Activated CD4-positive, alpha-beta T cell treated with anti-CD3 and anti-CD28 coated beads, Interleukin-2, amount 10 ng/mL, durations not matched to agents 24 days and 14 days (primary cell): Measurements from ENCODE around the gene PAPSS1. TPM values are rescaled to one million over a fixed set of nuclear protein-coding genes. Genes with fewer than 3 reads are reported as not detected.

ENCODE experiments used
- DNase-seq: peaks from one replicate; pipeline ENCODE4 v3.0.0; 2022
- H3K27ac Mint-ChIP-seq: one replicate; pipeline ENCODE4 v1.8.0; 2022; ENCODE audit warnings: mild to moderate bottlenecking, mixed read lengths
- H3K27me3 Mint-ChIP-seq: one replicate; pipeline ENCODE4 v1.8.0; 2022; ENCODE audit warnings: mixed read lengths
- H3K36me3 Mint-ChIP-seq: one replicate; pipeline ENCODE4 v1.8.0; 2022; ENCODE audit warnings: low read depth, mild to moderate bottlenecking, mixed read lengths
- H3K4me1 Mint-ChIP-seq: one replicate; pipeline ENCODE4 v1.8.0; 2021; ENCODE audit warnings: mixed read lengths
- H3K4me3 Mint-ChIP-seq: one replicate; pipeline ENCODE4 v1.8.0; 2022; ENCODE audit warnings: mild to moderate bottlenecking, moderate library complexity, mixed read lengths
- H3K9me3 Mint-ChIP-seq: one replicate; pipeline ENCODE4 v1.8.0; 2021; ENCODE audit warnings: mixed read lengths
- intact Hi-C: fragments of 100-400 bp; cut with micrococcal nuclease; formaldehyde crosslinking; loops from one replicate; pipeline ENCODE4 v1.15.1; 2023
- total RNA-seq: library from RNA; stranded (reverse); gene quantifications from 2 replicates; pipeline ENCODE4 v1.2.3, GENCODE V29; 2022

The PAPSS1 gene
- 31.1 and 31.2 TPM in 2 replicates for total RNA-seq

DNA sequence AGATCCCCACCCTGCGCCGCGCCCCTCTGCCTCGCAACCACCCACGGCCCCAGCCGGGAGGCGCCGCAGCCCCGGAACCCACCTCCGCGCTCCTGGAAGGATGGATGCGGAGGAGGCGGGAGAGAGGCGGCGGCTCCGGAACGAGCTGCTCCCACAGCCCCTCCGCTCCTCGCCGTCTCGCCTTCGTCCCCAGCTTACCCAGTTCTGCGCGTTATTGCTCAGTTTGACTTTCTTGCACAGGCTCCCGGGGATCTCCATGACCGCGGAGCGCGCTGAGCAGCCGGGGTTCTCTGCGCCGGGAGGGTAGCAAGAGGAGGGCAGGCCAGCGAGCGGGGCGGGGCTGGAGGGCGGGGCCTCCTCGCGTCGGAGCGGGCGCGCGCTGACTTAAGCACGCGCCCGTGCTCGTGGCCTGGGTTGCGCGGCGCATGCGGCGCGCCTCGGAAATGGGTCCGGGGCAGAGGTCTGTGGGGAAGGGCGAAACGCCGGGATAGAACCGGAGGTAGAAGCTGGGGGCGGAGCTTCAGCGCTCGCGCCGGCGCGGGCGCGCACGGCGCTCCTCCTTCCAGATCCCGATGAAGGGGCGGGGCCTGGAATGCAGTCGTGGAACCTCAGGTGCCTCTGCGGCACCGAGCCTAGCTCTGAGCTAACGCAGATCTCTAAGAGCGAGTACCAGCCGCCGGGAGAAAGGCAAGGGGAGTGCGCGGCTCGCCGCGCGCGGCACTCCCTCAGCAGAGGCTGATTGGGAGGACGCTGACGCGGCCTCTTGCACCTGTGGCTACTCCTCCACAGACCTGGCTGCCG is at the start of gene PAPSS1:
Gene PAPSS1 (minus strand): TSS at position 313 of the 801 bp plus-strand sequence. CDS start 55 bp downstream, at position 258.
- Mint-ChIP-seq H3K27me3 (no peaks in the 10 kb centered on the region), H3K36me3 (peaks cover 14% of the 10 kb centered on the region), H3K27ac (peak within 1 kb of the TSS; percentile 91), H3K9me3 (peaks cover 5% of the 10 kb centered on the region), H3K4me3 (peak within 1 kb of the TSS; percentile 91), H3K4me1 (peaks cover 31% of the 10 kb centered on the region)
- intact Hi-C loops = loop anchor here (1.0 to 5.0 kb wide), 4 partner anchors 29 to 1403 kb away; partner anchors contain the start of genes AIMP1, HADH, RPL34 and TBCK
- DNase-seq = peak; percentile 98

DNA sequence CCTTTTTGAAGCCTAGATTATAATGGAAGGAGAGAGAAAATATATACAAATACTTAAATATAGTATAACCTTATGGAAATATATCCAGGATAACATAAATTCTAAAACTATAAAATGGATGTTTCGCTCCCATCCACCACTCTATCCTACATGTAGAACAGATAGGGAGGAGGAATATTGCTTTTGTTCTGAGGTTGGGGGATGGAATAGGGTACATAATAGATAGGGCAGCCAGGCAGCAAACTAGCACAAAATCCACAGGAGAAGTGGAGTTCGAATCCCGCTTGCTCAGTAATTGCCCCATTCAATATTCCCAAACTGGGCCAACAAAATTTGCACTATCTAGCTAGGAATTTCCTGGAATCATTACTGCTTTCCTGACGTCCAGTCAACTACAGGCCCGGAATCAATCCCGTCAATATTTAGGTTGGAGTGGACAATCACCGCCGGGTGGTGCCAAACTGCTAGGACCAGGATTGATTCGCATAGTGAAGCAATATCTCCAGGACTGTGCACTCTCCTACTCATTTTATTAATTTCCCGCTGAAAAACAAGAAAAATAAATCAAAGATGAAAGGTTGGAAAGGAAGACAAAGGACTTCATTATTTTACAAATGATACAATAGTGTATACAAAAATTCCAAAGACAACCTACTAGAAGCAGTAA is 40.4 kb upstream of the PAPSS1 start:
- intact Hi-C loops = no loop called here
- no peak overlapping the region for H3K27ac Mint-ChIP-seq
- peaks cover 8% of the 10 kb centered on the region for H3K27me3 Mint-ChIP-seq
- DNase-seq = no peak
- no peaks in the 10 kb centered on the region for H3K9me3 Mint-ChIP-seq
- no peak overlapping the region for H3K4me3 Mint-ChIP-seq
- no peaks in the 10 kb centered on the region for H3K4me1 Mint-ChIP-seq
- H3K36me3 Mint-ChIP-seq = no peaks in the 10 kb centered on the region

GRCh38 chr4:107757864-107758476 is 37.9 kb upstream of the PAPSS1 start:
- H3K4me3 Mint-ChIP-seq = no peak overlapping the region
- no peaks in the 10 kb centered on the region for H3K4me1 Mint-ChIP-seq
- no peaks in the 10 kb centered on the region for H3K9me3 Mint-ChIP-seq
- H3K27me3 Mint-ChIP-seq = peaks cover 6% of the 10 kb centered on the region
- H3K36me3 Mint-ChIP-seq = no peaks in the 10 kb centered on the region
- intact Hi-C loops = loop anchor here (1.0 kb wide), 1 partner anchor 155 kb away; no protein-coding TSS in a partner anchor
- H3K27ac Mint-ChIP-seq = no peak overlapping the region
- no peak for DNase-seq

- intact Hi-C loops = no loop called here
- Mint-ChIP-seq H3K9me3 (no peaks in the 10 kb centered on the region), H3K4me1 (no peaks in the 10 kb centered on the region)
Observed at GRCh38 chr4:107757283-107757682, 37.2 kb upstream of the PAPSS1 start.

GRCh38 chr4:107755841-107756356 is 35.9 kb upstream of the PAPSS1 start:
- no peaks in the 10 kb centered on the region for H3K4me1 Mint-ChIP-seq
- H3K36me3 Mint-ChIP-seq = no peaks in the 10 kb centered on the region
- H3K27me3 Mint-ChIP-seq = peaks cover 13% of the 10 kb centered on the region
- intact Hi-C loops = no loop called here
- no peak overlapping the region for H3K4me3 Mint-ChIP-seq
- no peak for DNase-seq
- no peak overlapping the region for H3K27ac Mint-ChIP-seq
- no peaks in the 10 kb centered on the region for H3K9me3 Mint-ChIP-seq

More at GRCh38 chr4:107757283-107757682, 37.2 kb upstream of the PAPSS1 start:
- Mint-ChIP-seq H3K27me3 (peaks cover 7% of the 10 kb centered on the region), H3K4me3 (no peak overlapping the region), H3K27ac (no peak overlapping the region), H3K36me3 (no peaks in the 10 kb centered on the region)
- no peak for DNase-seq

- H3K4me1 Mint-ChIP-seq = no peaks in the 10 kb centered on the region
- intact Hi-C loops = no loop called here
- no peak for DNase-seq
- H3K27me3 Mint-ChIP-seq = peaks cover 36% of the 10 kb centered on the region
- no peak overlapping the region for H3K27ac Mint-ChIP-seq
- no peak overlapping the region for H3K4me3 Mint-ChIP-seq
- no peaks in the 10 kb centered on the region for H3K36me3 Mint-ChIP-seq
- H3K9me3 Mint-ChIP-seq = no peaks in the 10 kb centered on the region
Observed at GRCh38 chr4:107751670-107752069, 31.6 kb upstream of the PAPSS1 start.

- H3K27me3 Mint-ChIP-seq = peaks cover 34% of the 10 kb centered on the region
- H3K4me1 Mint-ChIP-seq = no peaks in the 10 kb centered on the region
- H3K36me3 Mint-ChIP-seq = no peaks in the 10 kb centered on the region
- no peak overlapping the region for H3K27ac Mint-ChIP-seq
- intact Hi-C loops = no loop called here
- no peaks in the 10 kb centered on the region for H3K9me3 Mint-ChIP-seq
- H3K4me3 Mint-ChIP-seq = no peak overlapping the region
- DNase-seq = peak; percentile 50
Observed at GRCh38 chr4:107747748-107748486, 27.9 kb upstream of the PAPSS1 start.

DNA sequence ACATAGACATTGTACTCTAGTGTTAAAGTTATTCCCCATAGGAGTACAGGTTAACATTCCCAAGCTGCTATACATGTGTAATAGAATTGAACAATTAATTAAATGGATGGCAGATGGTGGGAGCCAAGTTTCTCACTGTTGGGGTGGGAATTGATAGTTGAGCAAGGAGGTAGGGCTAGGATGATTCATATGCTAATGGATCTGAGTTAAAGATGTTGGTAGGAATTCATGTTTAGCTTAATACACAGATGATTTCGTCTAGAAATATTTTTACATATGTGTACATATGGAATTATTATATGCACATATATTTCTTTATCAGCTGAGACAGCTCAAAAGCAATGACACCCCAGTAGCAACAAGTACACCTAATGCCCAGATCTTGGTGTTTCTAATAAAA is 26.1 kb upstream of the PAPSS1 start:
- intact Hi-C loops = no loop called here
- Mint-ChIP-seq H3K36me3 (no peaks in the 10 kb centered on the region), H3K4me1 (no peaks in the 10 kb centered on the region), H3K4me3 (no peak overlapping the region), H3K27me3 (peaks cover 24% of the 10 kb centered on the region), H3K9me3 (no peaks in the 10 kb centered on the region), H3K27ac (no peak overlapping the region)
- no peak for DNase-seq

DNA sequence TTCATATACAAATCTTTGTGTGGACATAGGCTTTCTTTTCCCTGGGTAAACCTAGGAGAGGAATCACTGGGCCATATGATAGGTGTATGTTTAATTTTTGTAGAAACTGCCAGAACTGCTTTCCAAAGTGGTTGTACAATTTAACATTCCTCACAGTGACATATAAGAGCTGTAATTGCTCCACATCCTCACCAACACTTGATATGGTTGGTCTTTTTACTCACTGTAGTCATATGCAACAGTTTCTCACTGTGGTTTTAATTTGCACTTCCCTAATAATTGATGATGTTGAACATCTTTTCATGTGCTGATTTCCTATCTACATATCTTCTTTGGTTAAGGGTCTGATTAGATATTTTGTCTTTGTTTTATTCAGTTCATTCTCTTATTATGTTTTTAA is 24.5 kb upstream of the PAPSS1 start:
- no peaks in the 10 kb centered on the region for H3K9me3 Mint-ChIP-seq
- intact Hi-C loops = no loop called here
- no peaks in the 10 kb centered on the region for H3K36me3 Mint-ChIP-seq
- H3K27me3 Mint-ChIP-seq = peaks cover 18% of the 10 kb centered on the region
- DNase-seq = no peak
- H3K4me3 Mint-ChIP-seq = no peak overlapping the region
- H3K27ac Mint-ChIP-seq = no peak overlapping the region
- H3K4me1 Mint-ChIP-seq = no peaks in the 10 kb centered on the region

- no peaks in the 10 kb centered on the region for H3K4me1 Mint-ChIP-seq
- DNase-seq = no peak
- no peaks in the 10 kb centered on the region for H3K36me3 Mint-ChIP-seq
- H3K27me3 Mint-ChIP-seq = peaks cover 12% of the 10 kb centered on the region
- intact Hi-C loops = no loop called here
- H3K9me3 Mint-ChIP-seq = no peaks in the 10 kb centered on the region
- H3K4me3 Mint-ChIP-seq = no peak overlapping the region
- H3K27ac Mint-ChIP-seq = no peak overlapping the region
Observed at GRCh38 chr4:107743532-107743931, 23.5 kb upstream of the PAPSS1 start.

DNA sequence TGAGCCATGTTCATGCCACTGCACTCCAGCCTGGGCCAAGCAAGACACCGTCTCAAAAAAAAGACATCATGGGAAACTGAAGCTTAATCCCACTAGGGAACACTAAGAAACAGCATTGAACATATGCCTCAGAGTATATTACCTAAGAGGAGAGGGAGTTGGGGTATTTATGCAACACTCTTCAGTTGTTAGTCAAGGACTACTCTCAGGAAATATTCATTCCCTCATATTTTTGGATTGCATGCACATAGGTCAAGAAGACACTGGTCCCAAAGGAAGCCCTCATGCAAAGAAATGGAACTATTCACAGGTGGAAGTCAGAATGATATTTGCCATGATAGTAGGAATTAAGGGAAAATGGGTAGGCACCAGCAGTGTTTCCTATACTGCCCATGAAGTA is 22.8 kb upstream of the PAPSS1 start:
- H3K36me3 Mint-ChIP-seq = no peaks in the 10 kb centered on the region
- intact Hi-C loops = no loop called here
- no peaks in the 10 kb centered on the region for H3K4me1 Mint-ChIP-seq
- H3K4me3 Mint-ChIP-seq = no peak overlapping the region
- H3K27me3 Mint-ChIP-seq = peaks cover 8% of the 10 kb centered on the region
- no peaks in the 10 kb centered on the region for H3K9me3 Mint-ChIP-seq
- no peak overlapping the region for H3K27ac Mint-ChIP-seq
- no peak for DNase-seq

- intact Hi-C loops = no loop called here
- Mint-ChIP-seq H3K9me3 (no peaks in the 10 kb centered on the region), H3K27me3 (peaks cover 5% of the 10 kb centered on the region), H3K4me3 (no peak overlapping the region), H3K4me1 (no peaks in the 10 kb centered on the region), H3K27ac (no peak overlapping the region), H3K36me3 (no peaks in the 10 kb centered on the region)
- no peak for DNase-seq
Observed at GRCh38 chr4:107742196-107742595, 22.2 kb upstream of the PAPSS1 start.

GRCh38 chr4:107740950-107741701 is 21.1 kb upstream of the PAPSS1 start:
- Mint-ChIP-seq H3K27ac (no peak overlapping the region), H3K4me1 (no peaks in the 10 kb centered on the region), H3K4me3 (no peak overlapping the region), H3K9me3 (no peaks in the 10 kb centered on the region), H3K36me3 (no peaks in the 10 kb centered on the region), H3K27me3 (no peaks in the 10 kb centered on the region)
- intact Hi-C loops = no loop called here
- no peak for DNase-seq
